Measurements from ENCODE around the gene F11R.
A peak's percentile ranks its signal among the peaks of the same experiment; 100 is the strongest.
"Not testable (repeated sequence)": the region's sequence is repeated elsewhere in the genome, so short reads cannot be mapped to it uniquely, and the experiment has no call there.

Gene F11R

DNA sequence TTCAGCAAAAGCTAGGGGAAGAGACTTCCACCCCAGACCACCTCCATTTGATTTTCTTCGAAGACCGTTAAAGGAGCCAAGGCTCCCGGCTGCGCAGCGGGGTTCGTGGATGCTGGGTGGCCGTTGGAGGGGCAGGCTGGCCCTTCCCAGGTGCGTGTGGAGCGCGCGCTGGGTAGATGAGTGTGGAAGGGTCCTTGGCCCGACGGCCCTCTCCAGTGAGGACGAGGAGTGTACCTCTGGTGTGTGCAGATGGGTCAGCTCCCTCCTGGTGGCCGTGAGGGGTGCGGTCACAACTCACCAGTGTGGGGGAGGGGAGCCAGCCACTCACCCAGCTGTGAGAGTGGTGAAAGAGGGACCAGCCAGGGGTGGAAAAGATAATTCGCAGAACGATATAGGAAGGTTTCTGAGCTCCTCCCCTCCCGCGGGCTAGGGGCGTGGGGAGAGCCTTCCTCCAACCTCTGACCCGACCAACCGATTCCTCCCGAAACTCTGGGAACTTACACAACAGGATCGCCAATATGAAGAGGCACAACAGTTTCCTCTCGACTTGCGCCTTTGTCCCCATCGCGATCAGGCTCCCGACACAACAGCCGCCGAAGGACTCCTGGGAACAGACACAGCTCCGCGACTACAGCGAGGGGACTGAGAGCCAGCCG is at the start of gene F11R:
F11R (minus strand) TSS at position 644 of the 656 bp plus-strand sequence; CDS start at position 565, 79 bp downstream.
- H3K4me3 ChIP-seq (ENCODE audit: low read depth, low read length): peak within 1 kb of the TSS; percentile 70
- TF ChIP-seq, protein P1, sequence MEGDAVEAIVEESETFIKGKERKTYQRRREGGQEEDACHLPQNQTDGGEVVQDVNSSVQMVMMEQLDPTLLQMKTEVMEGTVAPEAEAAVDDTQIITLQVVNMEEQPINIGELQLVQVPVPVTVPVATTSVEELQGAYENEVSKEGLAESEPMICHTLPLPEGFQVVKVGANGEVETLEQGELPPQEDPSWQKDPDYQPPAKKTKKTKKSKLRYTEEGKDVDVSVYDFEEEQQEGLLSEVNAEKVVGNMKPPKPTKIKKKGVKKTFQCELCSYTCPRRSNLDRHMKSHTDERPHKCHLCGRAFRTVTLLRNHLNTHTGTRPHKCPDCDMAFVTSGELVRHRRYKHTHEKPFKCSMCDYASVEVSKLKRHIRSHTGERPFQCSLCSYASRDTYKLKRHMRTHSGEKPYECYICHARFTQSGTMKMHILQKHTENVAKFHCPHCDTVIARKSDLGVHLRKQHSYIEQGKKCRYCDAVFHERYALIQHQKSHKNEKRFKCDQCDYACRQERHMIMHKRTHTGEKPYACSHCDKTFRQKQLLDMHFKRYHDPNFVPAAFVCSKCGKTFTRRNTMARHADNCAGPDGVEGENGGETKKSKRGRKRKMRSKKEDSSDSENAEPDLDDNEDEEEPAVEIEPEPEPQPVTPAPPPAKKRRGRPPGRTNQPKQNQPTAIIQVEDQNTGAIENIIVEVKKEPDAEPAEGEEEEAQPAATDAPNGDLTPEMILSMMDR (IDR thresholded peaks at IDR 0.05; ENCODE audit: borderline replicate concordance, insufficient read depth, low read depth, low read length): 0 out of 2 replicates have a peak, but pooled peaks have one; percentile 7

DNA sequence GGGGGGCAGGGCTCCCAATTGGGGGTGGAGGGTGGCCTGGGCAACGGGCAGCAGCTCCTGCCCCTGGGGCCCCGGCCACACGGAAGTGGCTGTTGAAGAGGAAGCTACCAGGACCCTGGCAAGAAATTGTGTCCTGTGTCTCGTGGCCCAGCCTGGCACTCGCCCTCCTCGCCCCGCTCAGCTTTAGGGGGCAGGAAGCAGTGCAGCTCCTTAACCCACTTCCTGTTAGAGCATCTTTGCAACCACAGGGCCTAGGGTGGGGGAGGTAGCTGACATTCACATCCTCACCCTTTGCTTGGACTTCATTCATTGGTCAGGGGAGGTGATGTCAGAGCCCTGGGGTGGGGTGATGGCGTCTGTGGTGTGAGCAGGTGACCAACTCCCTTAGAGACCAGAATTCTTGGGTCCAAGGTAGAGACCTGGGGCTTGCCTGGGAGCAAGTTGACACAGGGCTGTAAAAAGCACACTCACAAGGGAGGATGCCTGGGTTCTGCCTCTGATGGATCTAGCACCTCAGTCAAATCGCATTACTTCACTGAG is 48.8 kb upstream of the F11R start, which contains the start of gene ARHGAP30:
ARHGAP30 (minus strand) TSS at position 161 of the 540 bp plus-strand sequence. CDS start 267 bp downstream, outside the sequence.
- H3K4me3 ChIP-seq (ENCODE audit: low read depth, low read length): peak within 1 kb of the TSS; percentile 98

DNA sequence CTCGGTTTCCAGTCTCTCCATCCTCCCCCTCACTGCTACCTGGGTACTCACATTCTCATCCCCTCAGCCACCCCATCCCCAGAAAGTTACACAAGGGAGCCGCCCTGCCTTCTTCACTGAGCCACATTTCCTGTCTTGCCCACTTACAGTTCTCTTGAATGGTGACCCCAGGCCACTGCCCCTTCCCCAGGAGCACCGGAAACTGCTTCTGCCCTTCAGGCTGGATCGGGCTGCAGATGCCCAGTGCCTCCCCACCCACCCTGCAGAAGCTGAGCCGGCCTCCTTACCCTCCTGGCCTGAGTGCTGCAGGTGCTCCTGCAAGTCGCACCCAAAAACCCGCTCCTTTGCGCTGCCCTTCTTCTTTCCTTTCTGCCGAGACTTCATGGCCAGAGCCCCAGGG is 48.3 kb upstream of the F11R start:
- TF ChIP-seq, protein P1 (IDR thresholded peaks at IDR 0.05; ENCODE audit: borderline replicate concordance, insufficient read depth, low read depth, low read length): no peak

More for the DNA sequence above, 48.8 kb upstream of the F11R start, which contains the start of gene ARHGAP30:
- TF ChIP-seq, protein P1 (IDR thresholded peaks at IDR 0.05; ENCODE audit: borderline replicate concordance, insufficient read depth, low read depth, low read length): no peak

DNA sequence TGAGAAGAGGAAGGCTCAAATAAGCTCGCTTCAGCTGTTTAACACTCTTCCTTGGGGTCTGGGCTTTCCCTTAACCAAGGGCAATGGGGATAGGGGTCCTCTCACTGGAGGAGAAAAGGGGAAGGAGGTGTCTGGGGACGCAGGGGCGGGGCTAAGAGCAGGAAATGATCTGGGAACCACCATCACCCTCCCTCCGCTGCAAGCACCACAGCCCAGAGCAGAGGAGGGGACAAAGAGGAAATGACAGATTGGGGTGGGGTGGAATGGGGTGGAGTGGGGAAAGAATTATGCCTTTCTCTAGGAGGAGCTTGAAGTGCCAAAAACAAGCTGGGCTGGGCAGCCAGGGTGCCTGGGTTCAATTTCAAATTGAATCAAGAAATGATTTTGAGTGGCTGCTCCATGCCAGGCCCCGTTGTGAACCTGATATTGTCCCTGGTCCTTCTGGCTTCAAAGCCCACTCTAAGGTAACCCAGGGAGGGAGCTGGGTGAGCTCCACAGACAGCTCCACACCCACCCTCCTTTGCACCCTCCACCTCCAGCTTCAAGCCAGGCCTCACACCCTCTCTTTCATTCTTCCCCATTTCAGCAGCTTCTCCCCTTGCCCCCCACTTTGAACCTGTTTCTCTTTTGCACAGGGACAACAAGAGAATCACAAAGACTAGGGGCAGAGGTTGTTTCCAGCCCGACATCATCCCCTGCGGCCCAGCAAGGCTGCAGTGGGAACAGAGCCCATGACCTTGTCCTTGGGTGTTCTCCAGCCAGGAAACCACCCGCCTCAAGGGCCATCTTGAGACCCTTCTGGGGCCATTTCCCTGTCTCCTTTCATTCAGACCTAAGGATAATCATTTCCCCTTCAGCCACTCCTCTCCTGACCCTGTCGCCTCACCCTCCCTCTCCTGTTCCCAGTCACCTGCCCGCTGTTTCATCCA is 47.6 kb upstream of the F11R start:
- TF ChIP-seq, protein P1 (IDR thresholded peaks at IDR 0.05; ENCODE audit: borderline replicate concordance, insufficient read depth, low read depth, low read length): no peak
- H3K4me3 ChIP-seq (ENCODE audit: low read depth, low read length): peak overlapping the region; percentile 98

More for the DNA sequence above, 48.3 kb upstream of the F11R start:
- H3K4me3 ChIP-seq (ENCODE audit: low read depth, low read length): peak overlapping the region; percentile 98

DNA sequence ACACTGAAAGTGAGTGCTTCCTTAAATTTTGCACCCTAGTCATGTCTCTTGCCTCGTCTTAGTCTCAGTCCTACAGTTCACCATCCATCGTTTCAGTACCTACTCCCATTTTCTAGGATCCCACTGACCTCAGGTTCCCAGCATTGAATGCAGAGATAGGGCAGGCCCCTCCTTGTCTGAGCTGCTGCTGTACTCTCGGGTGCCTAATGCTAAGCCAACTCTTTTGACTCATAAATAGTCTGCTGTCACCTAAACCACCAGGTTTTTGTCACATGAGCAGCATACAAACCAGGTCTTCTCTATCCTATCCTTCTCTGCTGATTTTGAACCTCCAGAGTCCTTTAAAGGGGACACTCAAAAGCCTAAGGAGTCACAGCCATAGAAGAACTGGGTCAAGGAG is 45.7 kb upstream of the F11R start:
- TF ChIP-seq, protein P1 (IDR thresholded peaks at IDR 0.05; ENCODE audit: borderline replicate concordance, insufficient read depth, low read depth, low read length): no peak
- H3K4me3 ChIP-seq (ENCODE audit: low read depth, low read length): no peak overlapping the region

DNA sequence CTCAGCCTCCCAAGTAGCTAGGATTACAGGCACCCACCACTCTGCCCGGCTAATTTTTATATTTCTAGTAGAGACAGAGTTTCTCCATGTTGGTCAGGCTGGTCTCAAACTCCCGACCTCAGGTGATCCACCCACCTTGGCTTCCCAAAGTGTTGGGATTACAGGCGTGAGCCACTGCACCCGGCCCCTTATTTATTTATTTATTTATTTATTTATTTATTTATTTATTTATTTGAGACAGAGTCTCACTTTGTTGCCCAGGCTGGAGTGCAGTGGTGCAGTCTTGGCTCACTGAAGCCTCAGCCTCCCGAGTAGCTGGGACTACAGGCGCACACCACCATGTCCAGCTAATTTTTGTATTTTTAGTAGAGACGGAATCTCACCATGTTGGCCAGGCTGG is 44.7 kb upstream of the F11R start:
- H3K4me3 ChIP-seq (ENCODE audit: low read depth, low read length): not testable (repeated sequence)

DNA sequence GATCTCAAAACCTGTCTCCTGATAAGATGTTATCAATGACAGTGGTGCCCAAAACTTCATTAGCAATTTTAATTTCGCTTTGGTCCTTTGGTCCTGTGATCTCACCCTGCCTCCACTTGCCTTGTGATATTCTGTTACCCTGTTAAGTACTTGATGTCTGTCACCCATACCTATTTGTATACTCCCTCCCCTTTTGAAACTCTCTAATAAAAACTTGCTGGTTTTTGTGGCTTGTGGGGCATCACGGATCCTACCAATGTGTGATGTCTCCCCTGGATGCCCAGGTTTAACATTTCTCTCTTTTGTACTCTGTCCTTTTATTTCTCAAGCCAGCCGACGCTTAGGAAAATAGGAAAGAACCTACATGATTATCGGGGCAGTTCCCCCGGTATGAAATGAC is 43.0 kb upstream of the F11R start:
- H3K4me3 ChIP-seq (ENCODE audit: low read depth, low read length): not testable (repeated sequence)

Measured in GM12875 (cell line).